CD4-positive, alpha-beta T cell (primary cell): ENCODE results near the gene CXorf38. TPM values are rescaled to one million over a fixed set of nuclear protein-coding genes. Genes with fewer than 3 reads are reported as not detected.

Source experiments
- ATAC-seq: fragments of 200-7000 bp; cut with Tn5 transposase; one replicate; pipeline ENCODE4 v1.10.0; 2022; ENCODE audit warnings: mild to moderate bottlenecking; ENCODE audit not compliant: poor library complexity
- CTCF ChIA-PET: fragments of 350-600 bp; sonication (Branson Sonifier 250); formaldehyde crosslinking; loops from one replicate; lab custom pipeline; 2021; ENCODE audit warnings: antibody characterized with exemption, inconsistent platforms; lab: Charles Lee
- POLR2A ChIA-PET: fragments of 350-600 bp; sonication (Branson Sonifier 250); formaldehyde crosslinking; loops from one replicate; lab custom pipeline; 2021; ENCODE audit warnings: antibody characterized with exemption, inconsistent platforms; lab: Charles Lee
- DNase-seq, 14 experiments: peaks; one replicate each; pipeline ENCODE4 v3.0.0-alpha.2; 2013 to 2020; ENCODE audit warnings: mixed read lengths in 2 of 14
- H3K27ac ChIP-seq, 2 donors: one replicate each; pipeline versions ENCODE4 v1.5.1 to v1.7.0; 2013; ENCODE audit warnings: low read length in 2 of 2, low read depth in 1 of 2, mild to moderate bottlenecking in 1 of 2
- H3K27me3 ChIP-seq, 2 experiments: 1 replicate in 1 of 2; 2 replicates in 1 of 2; pipeline versions ENCODE4 v1.6.1 to v1.7.0; 2013; ENCODE audit warnings: low read length in 2 of 2, control low read depth in 1 of 2, mild to moderate bottlenecking in 1 of 2, moderate library complexity in 1 of 2; ENCODE audit not compliant: insufficient read depth in 2 of 2, control insufficient read depth in 1 of 2
- H3K36me3 ChIP-seq: one replicate; pipeline ENCODE4 v1.6.1; 2013; ENCODE audit warnings: low read length, control low read depth; ENCODE audit not compliant: insufficient read depth
- H3K4me1 ChIP-seq: one replicate; pipeline ENCODE4 v1.6.1; 2013; ENCODE audit warnings: low read length, control low read depth; ENCODE audit not compliant: insufficient read depth
- H3K4me3 ChIP-seq: one replicate; pipeline ENCODE4 v1.5.1; 2013; ENCODE audit warnings: mild to moderate bottlenecking, low read length, moderate library complexity
- H3K9me3 ChIP-seq, 2 experiments: 1 replicate in 1 of 2; 2 replicates in 1 of 2; pipeline versions ENCODE4 v1.6.1 to v1.7.0; 2013; ENCODE audit warnings: low read length in 2 of 2, mild to moderate bottlenecking in 2 of 2, control low read depth in 1 of 2, moderate library complexity in 1 of 2; ENCODE audit not compliant: control insufficient read depth in 1 of 2, insufficient read depth in 1 of 2
- H3K27ac Mint-ChIP-seq: one replicate; pipeline ENCODE4 v1.8.0; 2020; ENCODE audit warnings: mixed read lengths
- H3K27me3 Mint-ChIP-seq: one replicate; pipeline ENCODE4 v1.8.0; 2021; ENCODE audit warnings: mixed read lengths
- H3K36me3 Mint-ChIP-seq: one replicate; pipeline ENCODE4 v1.8.0; 2021; ENCODE audit warnings: low read depth, mixed read lengths
- H3K4me1 Mint-ChIP-seq: one replicate; pipeline ENCODE4 v1.8.0; 2021; ENCODE audit warnings: low read depth, mixed read lengths
- H3K4me3 Mint-ChIP-seq: one replicate; pipeline ENCODE4 v1.8.0; 2020; ENCODE audit warnings: mild to moderate bottlenecking, mixed read lengths
- H3K9me3 Mint-ChIP-seq: one replicate; pipeline ENCODE4 v1.8.0; 2020; ENCODE audit warnings: mixed read lengths
- intact Hi-C, 2 experiments: fragments of 100-400 bp; cut with DNase I in 1 of 2; cut with micrococcal nuclease in 1 of 2; formaldehyde crosslinking; loops; one replicate each; pipeline versions ENCODE4 v1.15.1 to v1.9.0; 2023 to 2025; cut with DNase I, micrococcal nuclease
- total RNA-seq, 174 experiments: library from RNA in 2 of 174; stranded (reverse) in 2 of 174; gene quantifications; one replicate each; pipeline ENCODE4 v1.2.3 and lab custom pipeline; 2021 to 2026
- TF ChIP-seq, protein P1 (sequence below): fragments of 200-600 bp; IDR thresholded peaks from one replicate; pipeline ENCODE4 v1.8.0; 2022; ENCODE audit warnings: antibody characterized with exemption, mild to moderate bottlenecking

CXorf38 gene
- total RNA-seq, 2 experiments from 2014 or later, result 9.4 to 10.4 TPM

DNA sequence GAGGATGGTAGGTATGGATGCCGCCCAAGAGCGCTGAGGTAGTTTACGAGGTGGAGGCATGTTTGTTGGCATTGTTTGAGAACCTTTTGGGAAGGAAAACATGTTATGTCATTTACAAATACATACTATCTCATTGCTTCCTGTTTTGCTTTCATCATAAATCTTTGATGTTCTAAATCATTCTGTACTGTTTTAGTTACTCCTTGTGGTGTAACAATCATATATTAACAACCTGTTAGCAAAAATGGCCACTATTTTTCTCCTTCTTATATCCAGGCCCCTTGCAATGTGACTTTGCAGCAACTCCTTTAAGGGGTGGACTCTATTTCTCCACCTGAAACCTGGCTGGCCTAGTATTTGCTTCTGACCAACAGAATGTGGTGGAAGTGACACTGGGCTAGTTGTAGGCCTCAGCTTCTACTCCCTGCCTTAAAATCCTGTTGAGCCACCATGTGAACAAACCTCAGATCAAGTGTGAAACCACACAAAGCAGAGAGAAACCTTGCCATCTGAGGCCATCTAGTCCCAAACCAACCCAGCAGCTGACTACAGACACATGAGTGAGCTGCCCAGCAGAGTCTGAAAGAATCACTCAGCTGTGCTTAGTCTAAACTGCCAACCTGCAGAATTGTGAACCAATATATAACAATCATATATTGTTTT lies 15.8 kb upstream of the CXorf38 start:
- Mint-ChIP-seq H3K4me3 (no peak overlapping the region), H3K27ac (peak overlapping the region; percentile 61), H3K27me3 (no peaks in the 10 kb centered on the region), H3K9me3 (no peaks in the 10 kb centered on the region), H3K36me3 (peaks cover 67% of the 10 kb centered on the region), H3K4me1 (no peaks in the 10 kb centered on the region)
- DNase-seq, result peak in 3 of 14 experiments; percentile 8 to 49 (median 13)
- Histone ChIP-seq H3K4me1 (peaks cover 6% of the 10 kb centered on the region), H3K9me3 (no peaks in the 10 kb centered on the region), H3K36me3 (peaks cover 57% of the 10 kb centered on the region), H3K4me3 (no peak overlapping the region), H3K27me3 (no peaks in the 10 kb centered on the region), H3K27ac (no peak overlapping the region)
- POLR2A ChIA-PET, result no interaction called here
- CTCF ChIA-PET, result interaction anchor here (1.0 kb wide), 1 partner anchor 12 kb away, joined by 3 read pairs; no protein-coding TSS in a partner anchor
- intact Hi-C loops, result no loop called here
- TF ChIP-seq, protein P1, sequence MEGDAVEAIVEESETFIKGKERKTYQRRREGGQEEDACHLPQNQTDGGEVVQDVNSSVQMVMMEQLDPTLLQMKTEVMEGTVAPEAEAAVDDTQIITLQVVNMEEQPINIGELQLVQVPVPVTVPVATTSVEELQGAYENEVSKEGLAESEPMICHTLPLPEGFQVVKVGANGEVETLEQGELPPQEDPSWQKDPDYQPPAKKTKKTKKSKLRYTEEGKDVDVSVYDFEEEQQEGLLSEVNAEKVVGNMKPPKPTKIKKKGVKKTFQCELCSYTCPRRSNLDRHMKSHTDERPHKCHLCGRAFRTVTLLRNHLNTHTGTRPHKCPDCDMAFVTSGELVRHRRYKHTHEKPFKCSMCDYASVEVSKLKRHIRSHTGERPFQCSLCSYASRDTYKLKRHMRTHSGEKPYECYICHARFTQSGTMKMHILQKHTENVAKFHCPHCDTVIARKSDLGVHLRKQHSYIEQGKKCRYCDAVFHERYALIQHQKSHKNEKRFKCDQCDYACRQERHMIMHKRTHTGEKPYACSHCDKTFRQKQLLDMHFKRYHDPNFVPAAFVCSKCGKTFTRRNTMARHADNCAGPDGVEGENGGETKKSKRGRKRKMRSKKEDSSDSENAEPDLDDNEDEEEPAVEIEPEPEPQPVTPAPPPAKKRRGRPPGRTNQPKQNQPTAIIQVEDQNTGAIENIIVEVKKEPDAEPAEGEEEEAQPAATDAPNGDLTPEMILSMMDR, result no peak
- no peak for ATAC-seq

DNA sequence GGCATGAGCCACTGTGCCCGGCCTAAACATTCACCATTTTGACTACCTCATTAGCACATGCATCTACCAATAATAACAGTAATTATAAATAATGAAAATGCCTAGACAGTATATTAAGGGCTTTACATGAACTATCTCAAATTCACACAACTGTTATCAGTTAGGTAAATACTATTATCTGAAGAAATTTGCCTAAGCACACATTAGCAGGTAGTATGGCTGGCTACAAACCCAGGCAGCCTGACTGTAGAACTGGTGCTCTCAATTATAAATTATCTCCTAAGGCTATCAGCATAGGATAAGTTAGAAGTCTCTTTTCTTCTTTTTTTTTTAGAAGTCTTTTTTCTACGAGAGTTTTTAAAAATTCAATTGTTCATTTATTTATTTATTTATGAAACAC lies 14.1 kb upstream of the CXorf38 start:
- Mint-ChIP-seq H3K4me3 (no peak overlapping the region), H3K27ac (no peak overlapping the region), H3K4me1 (no peaks in the 10 kb centered on the region), H3K36me3 (peaks cover 57% of the 10 kb centered on the region), H3K9me3 (no peaks in the 10 kb centered on the region), H3K27me3 (no peaks in the 10 kb centered on the region)
- Histone ChIP-seq H3K27me3 (no peaks in the 10 kb centered on the region), H3K27ac (no peak overlapping the region), H3K4me1 (peaks cover 6% of the 10 kb centered on the region), H3K36me3 (peaks cover 48% of the 10 kb centered on the region), H3K9me3 (no peaks in the 10 kb centered on the region), H3K4me3 (no peak overlapping the region)
- no peak for DNase-seq
- POLR2A ChIA-PET, result no interaction called here
- ATAC-seq, result no peak
- intact Hi-C loops, result no loop called here
- CTCF ChIA-PET, result no interaction called here
- TF ChIP-seq, protein P1, result no peak

DNA sequence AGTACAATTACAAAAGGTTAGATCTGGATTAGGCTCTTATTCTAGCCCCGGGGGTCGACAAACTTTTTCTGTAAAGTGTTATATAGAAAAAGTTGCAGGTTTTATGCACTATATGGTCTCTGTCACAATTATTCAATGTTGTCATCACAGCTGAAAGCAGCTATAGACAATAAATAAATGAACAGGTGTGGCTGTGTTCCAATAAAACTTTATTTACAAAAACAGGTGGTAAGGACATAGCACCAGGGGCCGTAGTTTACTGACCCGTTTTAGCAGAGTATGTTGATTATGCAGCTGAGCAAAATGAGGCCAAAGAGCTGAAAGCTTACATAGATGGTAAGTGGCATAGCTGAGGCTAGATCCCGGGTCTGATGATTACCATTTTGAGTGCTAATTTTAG lies 13.0 kb upstream of the CXorf38 start:
- H3K36me3 Mint-ChIP-seq, result peaks cover 50% of the 10 kb centered on the region
- H3K4me3 ChIP-seq, result no peak overlapping the region
- ATAC-seq (no peak), DNase-seq (no peak)
- no peak overlapping the region for H3K4me3 Mint-ChIP-seq
- no peaks in the 10 kb centered on the region for H3K9me3 ChIP-seq
- intact Hi-C loops, result no loop called here
- peaks cover 6% of the 10 kb centered on the region for H3K4me1 ChIP-seq
- H3K27me3 Mint-ChIP-seq, result no peaks in the 10 kb centered on the region
- TF ChIP-seq, protein P1, result no peak
- no peaks in the 10 kb centered on the region for H3K9me3 Mint-ChIP-seq
- ChIA-PET POLR2A (no interaction called here), CTCF (no interaction called here)
- H3K27ac Mint-ChIP-seq, result no peak overlapping the region
- no peaks in the 10 kb centered on the region for H3K4me1 Mint-ChIP-seq
- peaks cover 41% of the 10 kb centered on the region for H3K36me3 ChIP-seq
- H3K27ac ChIP-seq, result no peak overlapping the region
- H3K27me3 ChIP-seq, result no peaks in the 10 kb centered on the region
